ENCODE data around the gene EFCC1.
A peak's percentile ranks its signal among the peaks of the same experiment; 100 is the strongest.

The EFCC1 gene

GRCh38 chr3:128971421-128972100 lies 29.5 kb upstream of the EFCC1 start:
- Histone ChIP-seq H3K4me1 (ENCODE audit: low read length) (peaks cover 7% of the 10 kb centered on the region), H4K20me1 (ENCODE audit: insufficient read depth, low read length) (no peaks in the 10 kb centered on the region), H3K9ac (ENCODE audit: low read length) (no peak overlapping the region), H3K79me2 (ENCODE audit: low read length) (no peaks in the 10 kb centered on the region), H3K4me3 (ENCODE audit: low read length) (no peak overlapping the region), H3K36me3 (replicated peaks; ENCODE audit: low read depth, low read length) (no peaks in the 10 kb centered on the region), H3K27me3 (ENCODE audit: low read depth, low read length) (peaks cover 5% of the 10 kb centered on the region; the same call in 1 of the 2 replicates), H3K27ac (ENCODE audit: low read length) (no peak overlapping the region), H2AFZ (ENCODE audit: low read depth, low read length) (no peak overlapping the region), H3K4me2 (ENCODE audit: low read length) (no peak overlapping the region), H3K9me3 (ENCODE audit: insufficient read depth, low read length) (no peaks in the 10 kb centered on the region)
- TF ChIP-seq CTCF (IDR thresholded peaks at IDR 0.05; ENCODE audit: low read depth, low read length), result no peak
- no peak for TF ChIP-seq EZH2phosphoT487 (IDR thresholded peaks at IDR 0.05; ENCODE audit: low read depth)

- Histone ChIP-seq H3K79me2 (ENCODE audit: low read length) (no peaks in the 10 kb centered on the region), H3K9ac (ENCODE audit: low read length) (no peak overlapping the region), H3K4me3 (ENCODE audit: low read length) (no peak overlapping the region), H3K27me3 (ENCODE audit: low read depth, low read length) (peaks cover 11% of the 10 kb centered on the region; the same call in 1 of the 2 replicates), H3K9me3 (ENCODE audit: insufficient read depth, low read length) (no peaks in the 10 kb centered on the region), H2AFZ (ENCODE audit: low read depth, low read length) (peak overlapping the region; percentile 71; the same call in 1 of the 2 replicates), H3K4me2 (ENCODE audit: low read length) (0 out of 2 replicates have a peak overlapping the region, but pooled peaks have one; percentile 36), H3K36me3 (replicated peaks; ENCODE audit: low read depth, low read length) (no peaks in the 10 kb centered on the region), H3K4me1 (ENCODE audit: low read length) (peaks cover 7% of the 10 kb centered on the region), H4K20me1 (ENCODE audit: insufficient read depth, low read length) (no peaks in the 10 kb centered on the region), H3K27ac (ENCODE audit: low read length) (no peak overlapping the region)
- TF ChIP-seq EZH2phosphoT487 (IDR thresholded peaks at IDR 0.05; ENCODE audit: low read depth) (no peak), CTCF (IDR thresholded peaks at IDR 0.05; ENCODE audit: low read depth, low read length) (no peak)
These were observed 27.0 kb upstream of the EFCC1 start for GRCh38 chr3:128973988-128974564.

- H3K4me3 ChIP-seq (ENCODE audit: low read length), result no peak overlapping the region
- no peak overlapping the region for H2AFZ ChIP-seq (ENCODE audit: low read depth, low read length)
- peaks cover 6% of the 10 kb centered on the region; the same call in 1 of the 2 replicates for H3K27me3 ChIP-seq (ENCODE audit: low read depth, low read length)
- no peaks in the 10 kb centered on the region for H3K79me2 ChIP-seq (ENCODE audit: low read length)
- no peak overlapping the region for H3K9ac ChIP-seq (ENCODE audit: low read length)
- H3K4me1 ChIP-seq (ENCODE audit: low read length), result peaks cover 5% of the 10 kb centered on the region; the same call in 1 of the 2 replicates
- no peaks in the 10 kb centered on the region for H3K9me3 ChIP-seq (ENCODE audit: insufficient read depth, low read length)
- H3K36me3 ChIP-seq (replicated peaks; ENCODE audit: low read depth, low read length), result no peaks in the 10 kb centered on the region
- no peak overlapping the region for H3K27ac ChIP-seq (ENCODE audit: low read length)
- no peak overlapping the region for H3K4me2 ChIP-seq (ENCODE audit: low read length)
- no peaks in the 10 kb centered on the region for H4K20me1 ChIP-seq (ENCODE audit: insufficient read depth, low read length)
- TF ChIP-seq EZH2phosphoT487 (IDR thresholded peaks at IDR 0.05; ENCODE audit: low read depth), result no peak
- no peak for TF ChIP-seq CTCF (IDR thresholded peaks at IDR 0.05; ENCODE audit: low read depth, low read length)
These were observed 25.8 kb upstream of the EFCC1 start for GRCh38 chr3:128975276-128975675.

- Histone ChIP-seq H3K9ac (ENCODE audit: low read length) (no peak overlapping the region), H3K79me2 (ENCODE audit: low read length) (no peaks in the 10 kb centered on the region), H3K4me2 (ENCODE audit: low read length) (no peak overlapping the region), H3K36me3 (replicated peaks; ENCODE audit: low read depth, low read length) (no peaks in the 10 kb centered on the region), H3K27me3 (ENCODE audit: low read depth, low read length) (no peaks in the 10 kb centered on the region), H3K4me1 (ENCODE audit: low read length) (no peaks in the 10 kb centered on the region), H2AFZ (ENCODE audit: low read depth, low read length) (no peak overlapping the region), H3K4me3 (ENCODE audit: low read length) (no peak overlapping the region), H3K9me3 (ENCODE audit: insufficient read depth, low read length) (no peaks in the 10 kb centered on the region), H3K27ac (ENCODE audit: low read length) (no peak overlapping the region), H4K20me1 (ENCODE audit: insufficient read depth, low read length) (no peaks in the 10 kb centered on the region)
- TF ChIP-seq CTCF (IDR thresholded peaks at IDR 0.05; ENCODE audit: low read depth, low read length), result no peak
- no peak for TF ChIP-seq EZH2phosphoT487 (IDR thresholded peaks at IDR 0.05; ENCODE audit: low read depth)
These were observed 17.6 kb upstream of the EFCC1 start for GRCh38 chr3:128983293-128984069.
